ENCODE measurements around the gene USP2.
A peak's percentile ranks its signal among the peaks of the same experiment; 100 is the strongest.

USP2 gene

DNA sequence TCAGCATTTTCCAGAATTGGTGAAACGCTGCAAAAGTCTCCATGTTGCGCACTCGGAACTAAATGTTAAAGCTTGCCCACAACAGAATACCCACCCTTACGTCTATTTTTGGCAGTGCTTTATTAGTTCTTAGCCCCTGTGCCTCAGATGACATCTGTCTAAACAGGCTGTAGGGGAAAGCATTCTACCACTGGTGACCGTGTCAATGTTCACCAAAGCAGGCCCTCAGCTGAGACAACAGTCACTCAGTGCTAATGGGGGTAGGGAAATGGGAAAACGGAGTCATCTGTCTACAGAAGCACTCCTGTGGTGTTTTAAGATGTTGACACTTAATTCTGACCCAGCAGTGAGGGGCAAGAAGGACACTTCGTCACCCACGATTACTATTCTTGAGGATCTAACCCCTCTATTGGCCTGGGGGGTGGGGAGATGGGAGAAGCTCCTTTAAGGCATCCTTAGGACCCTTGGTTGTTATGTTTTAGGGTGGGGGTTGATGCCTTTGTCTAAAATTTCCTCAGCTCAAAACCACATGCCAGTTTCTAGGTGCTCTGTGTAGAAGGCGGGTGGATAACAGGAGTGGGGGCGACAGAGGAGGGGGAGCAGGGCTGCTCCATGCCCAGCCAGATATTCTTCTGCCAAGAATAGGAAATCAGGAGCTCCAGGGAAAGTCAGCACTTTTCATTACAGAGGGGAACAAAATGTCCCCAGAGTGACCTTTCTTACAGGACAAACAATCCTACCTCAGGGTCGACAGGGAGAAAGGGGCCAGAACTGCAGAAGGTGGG, 19.4 kb downstream of the USP2 start:
- DNase-seq, result no peak

DNA sequence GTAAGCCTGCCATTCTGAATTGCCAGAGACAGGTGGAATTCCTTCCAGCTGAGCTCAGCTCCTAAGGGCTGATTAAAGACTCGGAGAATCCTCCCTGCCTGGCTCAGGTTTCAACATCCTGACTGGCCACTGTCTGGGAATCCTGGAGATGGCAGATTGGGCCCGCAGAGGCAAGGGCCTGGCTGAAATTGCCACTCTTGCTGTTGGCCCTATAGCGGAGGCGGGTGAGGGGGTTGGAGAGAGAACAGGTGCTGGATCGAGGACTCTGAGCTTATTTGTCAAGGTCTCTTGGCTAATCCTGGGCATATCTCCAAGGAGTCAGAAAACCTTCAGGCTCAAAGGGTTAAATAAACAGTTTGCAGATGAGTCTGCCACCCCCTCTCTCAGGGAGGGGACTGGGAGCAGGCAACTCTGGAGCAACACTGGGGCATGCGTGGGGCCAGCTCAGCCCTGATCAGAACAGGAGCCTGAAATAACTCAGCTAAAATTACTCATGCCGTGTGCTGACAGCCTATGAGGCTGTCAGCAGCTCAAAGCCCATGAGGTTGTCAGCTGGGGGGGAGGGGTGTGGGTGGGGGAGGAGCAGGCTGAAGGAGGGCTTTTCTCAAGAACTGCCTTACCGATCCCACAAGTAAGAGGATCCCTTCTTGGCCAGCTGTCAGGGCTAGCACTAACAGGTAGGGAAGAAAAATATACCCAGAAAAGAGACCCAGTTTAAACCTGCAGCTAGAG, 20.3 kb downstream of the USP2 start:
- peak; percentile 89 for DNase-seq

DNA sequence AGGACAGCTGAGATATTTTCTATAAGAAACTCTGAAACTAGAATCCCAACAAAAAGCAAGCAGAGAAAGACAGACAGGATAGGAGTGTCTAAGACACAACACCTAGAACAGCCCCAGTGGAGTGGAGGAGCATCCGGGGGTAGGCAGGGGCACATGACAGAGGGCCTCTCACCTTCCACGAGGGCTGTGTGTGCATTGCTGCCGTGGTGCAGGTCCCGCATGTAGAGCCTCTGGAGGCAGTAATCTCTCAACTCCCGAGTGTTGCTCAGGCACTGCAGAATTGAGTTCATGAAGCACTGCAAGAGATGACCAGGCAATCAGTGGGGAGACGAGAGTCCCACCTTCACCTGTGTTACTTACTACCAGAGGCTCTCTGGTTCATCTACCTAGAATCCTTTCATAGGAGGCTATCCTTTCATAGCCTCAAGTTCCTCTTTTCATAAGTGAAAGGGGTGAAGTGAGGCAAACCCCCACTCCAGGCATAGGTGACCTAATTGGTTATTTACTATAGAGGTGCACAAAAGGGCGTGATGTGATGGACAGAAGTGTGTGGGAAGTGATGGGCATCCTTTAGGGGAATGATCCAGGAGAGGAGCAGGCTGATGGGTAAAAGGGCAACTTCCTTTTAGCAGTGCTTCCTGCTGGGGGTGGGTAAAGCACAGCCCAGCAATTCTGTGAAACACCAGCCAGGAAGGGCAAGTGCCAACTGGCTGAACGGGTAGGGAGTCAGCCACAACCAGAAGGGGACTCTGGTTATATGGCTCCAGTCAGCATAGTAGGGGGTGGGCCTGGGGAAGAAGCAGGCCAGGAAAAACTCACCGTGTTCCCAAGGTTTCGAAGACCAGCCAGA, 21.9 kb downstream of the USP2 start:
- no peak for DNase-seq

DNA sequence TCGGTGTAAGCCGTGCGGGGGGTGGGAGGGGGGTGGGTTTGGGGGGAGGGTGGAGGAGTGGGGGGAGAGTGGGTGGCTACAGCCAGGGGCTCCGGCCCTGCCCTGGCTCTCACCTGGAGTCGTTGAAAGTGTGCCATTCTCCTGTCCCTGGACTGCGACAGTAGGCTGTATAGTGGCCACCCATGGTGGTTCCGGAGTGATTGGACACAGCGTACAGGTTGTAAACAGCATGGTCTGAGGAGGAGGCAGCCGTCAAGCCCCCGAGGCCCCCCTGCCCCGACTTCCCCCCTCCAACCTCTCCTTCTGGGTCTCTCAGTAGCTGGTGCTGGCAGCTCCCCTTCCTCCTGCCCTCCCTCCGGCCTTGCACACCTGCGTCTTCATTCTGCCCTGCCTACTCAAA, 24.4 kb downstream of the USP2 start:
- DNase-seq, result no peak

DNA sequence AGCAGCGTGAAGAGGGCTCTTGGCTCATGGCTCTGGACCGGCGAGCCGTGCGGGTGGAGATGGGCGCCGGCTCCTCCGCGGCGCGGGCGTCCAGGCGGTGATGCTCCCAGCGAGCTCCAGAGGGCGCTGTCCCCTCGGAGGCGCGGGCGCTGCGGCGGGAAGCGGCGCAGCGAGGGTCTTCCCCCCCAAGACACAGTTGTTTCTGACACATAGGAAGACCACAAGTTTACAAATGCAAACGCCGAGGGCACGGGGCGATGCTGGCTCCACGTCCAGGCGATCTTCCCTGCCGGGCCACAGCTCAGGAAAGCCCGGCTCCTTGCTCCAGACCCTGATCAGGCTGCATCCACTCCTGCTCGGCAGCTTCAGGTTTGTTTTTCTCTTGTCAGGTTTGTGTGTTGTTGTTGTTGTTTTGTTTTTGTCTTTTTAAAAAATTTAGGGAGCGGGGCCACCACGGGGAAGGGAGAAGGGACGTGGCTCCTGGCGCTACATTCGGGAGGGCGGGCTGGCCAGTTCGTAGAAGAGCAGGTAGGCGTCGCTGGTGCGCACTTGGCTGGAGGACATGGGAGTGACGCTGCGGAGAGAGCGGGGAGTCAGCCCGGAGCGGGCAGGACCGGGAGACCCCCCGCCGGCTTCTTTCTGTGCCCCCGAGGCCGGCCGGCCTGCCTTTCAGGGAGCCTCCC, 25.0 kb downstream of the USP2 start:
- peak; percentile 66 for DNase-seq

DNA sequence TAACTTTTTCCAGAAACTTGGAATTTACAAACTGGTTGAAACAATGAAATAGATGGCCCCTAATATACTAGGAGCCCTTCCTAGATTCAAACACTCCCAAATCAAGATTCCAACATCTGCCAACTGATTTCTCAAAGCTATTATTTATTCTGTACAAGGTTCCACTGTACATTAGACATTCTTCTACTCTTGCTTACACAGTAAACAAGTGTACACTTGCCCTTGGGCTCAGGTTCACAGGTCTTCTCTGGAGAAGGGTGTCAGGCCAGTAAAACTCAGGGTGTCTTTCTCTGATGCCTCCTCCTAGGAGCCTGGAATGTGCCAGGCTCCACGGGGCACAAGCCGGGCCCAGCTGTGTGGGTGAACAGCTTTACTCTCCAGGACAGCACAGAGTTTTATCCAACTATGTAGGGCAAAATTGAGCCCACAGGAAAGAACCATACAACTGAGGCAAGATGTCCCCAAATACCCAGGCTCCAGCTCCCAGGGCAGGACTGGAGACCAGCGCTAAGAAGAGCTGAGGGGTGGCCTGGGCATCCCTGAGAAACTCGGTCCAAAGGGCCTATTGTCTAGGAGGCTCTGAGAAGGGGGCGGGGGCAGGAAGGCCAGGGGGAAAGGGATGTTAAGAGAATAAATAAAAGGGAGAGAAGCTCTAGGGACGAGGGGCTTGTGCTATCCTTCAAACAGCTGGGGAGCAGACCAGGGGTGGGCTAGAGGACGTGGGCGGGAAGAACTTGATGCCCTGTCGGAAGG, 26.2 kb downstream of the USP2 start:
- DNase-seq, result no peak

DNA sequence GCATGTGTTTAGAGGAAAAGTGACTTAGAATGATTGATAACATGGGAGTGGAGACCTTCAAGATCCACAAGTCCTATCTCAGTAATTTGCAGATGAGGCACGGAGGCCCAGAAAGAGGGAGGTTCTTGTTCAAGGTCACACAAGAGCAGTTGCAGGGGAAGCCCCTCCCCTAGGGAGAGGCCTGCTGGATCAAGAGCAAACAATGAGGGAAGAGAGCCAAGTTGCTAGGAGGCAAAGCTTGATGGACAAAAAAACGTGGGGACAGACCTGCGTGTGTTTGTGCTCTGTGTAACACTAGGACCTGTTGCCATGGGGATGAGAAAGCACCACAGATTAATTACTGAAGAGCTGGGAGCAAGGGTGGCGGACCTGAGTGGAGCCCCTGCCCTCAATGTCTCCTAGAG, 28.6 kb downstream of the USP2 start:
- peak; percentile 92 for DNase-seq

DNA sequence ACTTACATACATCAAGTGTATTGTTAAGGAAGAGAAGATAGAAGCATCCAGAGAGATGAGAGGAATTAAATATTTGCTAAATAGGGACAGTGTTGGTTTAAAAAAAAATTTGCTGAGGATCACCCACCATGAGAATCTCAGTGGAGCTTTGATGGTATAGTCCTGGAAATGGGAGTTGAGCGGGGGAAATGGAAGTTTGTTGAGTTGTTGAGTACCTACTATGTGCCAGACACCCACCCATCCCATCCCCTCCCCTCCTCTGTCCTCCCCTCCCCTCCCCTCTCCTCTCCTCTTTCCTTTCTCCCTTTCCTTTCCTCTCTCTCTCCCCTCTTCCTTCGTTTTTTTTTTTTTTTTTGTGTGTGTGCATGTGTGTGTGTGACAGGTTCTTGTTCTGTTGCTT, 30.3 kb downstream of the USP2 start:
- DNase-seq, result no peak

DNA sequence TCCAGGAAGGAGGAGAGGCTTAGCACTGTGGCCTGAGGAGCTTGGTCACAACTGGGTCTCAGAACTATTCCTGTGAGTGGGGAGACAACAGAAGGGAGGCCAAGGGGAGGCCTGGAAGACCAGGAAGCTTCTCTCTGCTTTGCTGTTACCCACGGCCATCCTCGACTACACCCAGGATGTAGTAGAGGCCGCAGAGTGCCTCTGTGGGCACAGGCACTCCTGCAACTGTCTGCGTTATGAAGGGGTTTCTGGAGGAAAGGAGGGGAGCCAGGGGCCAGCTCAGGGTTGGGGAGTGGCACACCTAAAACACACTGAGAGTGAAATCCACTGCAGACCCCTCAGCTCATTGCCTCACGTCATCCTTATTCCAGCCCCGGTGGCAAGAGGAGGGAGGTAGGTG, 31.2 kb downstream of the USP2 start:
- DNase-seq, result no peak

DNA sequence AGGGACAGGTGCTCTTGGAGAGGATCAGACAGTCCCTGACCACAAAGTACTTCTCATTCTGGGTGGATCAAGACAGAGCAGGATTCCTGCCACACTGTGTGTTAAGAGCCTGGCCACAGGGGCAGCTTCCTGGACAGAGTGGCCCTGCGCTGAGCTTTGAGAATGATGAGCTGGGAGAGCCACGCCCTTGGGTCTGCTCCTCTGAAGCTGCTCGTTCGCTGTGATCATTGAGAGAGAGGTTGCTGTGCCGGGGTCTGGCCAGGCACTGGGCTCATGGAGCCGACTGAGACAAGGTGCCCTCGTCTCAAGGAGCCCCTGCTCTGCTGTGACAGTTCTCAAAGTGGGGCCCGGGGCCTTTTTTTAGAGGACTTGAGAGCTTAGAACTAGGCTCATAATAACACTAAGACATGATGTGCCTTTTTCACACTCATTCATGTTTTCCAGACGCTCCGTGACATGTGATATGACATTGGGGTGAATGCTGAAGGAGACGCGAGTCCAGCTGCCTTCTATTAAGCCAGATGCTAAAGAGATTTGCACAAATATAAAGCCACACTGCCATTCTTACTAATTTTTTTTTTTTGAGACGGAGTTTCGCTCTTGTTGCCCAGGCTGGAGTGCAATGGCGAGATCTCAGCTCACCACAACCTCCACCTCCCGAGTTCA, 33.4 kb downstream of the USP2 start:
- DNase-seq, result peak; percentile 15

DNA sequence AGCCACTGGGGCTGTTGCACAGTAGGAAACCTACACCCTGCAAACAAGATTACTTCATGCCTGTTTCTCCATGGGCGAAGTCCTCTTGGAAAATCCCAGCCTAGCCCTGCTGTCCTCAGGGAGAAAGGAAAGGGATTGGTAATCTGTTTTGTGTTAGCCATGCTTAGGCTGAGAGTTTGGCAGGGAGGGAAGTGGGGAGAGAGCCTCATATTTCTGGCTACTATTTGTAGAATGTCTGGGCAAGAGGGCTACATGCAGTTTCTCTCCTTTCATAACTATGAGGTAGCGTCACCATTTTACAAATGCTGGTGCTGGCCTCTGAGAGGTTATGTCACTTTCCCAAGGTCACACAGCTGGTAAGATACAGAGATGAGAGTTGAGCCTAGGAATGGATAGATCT, 34.2 kb downstream of the USP2 start:
- no peak for DNase-seq

DNA sequence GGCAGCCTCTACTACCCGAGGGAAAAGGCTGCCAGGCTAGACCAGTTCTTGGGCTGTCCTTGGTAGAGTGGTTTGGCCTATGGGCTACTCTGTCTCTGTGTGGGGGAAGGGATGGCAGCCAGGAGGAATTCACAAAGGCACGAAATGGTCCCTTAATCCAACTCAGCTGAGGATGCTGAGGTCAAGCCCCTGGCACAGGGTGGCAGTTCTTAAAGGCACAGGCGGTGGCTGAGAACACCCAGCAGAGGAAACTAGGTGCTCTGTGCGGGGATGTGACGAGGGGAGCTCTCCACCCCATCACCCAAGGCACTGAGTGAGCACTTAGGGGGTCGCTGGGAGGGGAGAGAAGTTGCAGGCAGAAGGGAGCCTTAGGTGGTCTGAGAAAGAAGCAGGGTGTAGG, 34.9 kb downstream of the USP2 start, which contains the start of gene MFRP:
Gene MFRP, minus strand, starts transcription at position 101 of the 400 bp plus-strand sequence. CDS start 192 bp downstream, outside the sequence.
- DNase-seq, result no peak

DNA sequence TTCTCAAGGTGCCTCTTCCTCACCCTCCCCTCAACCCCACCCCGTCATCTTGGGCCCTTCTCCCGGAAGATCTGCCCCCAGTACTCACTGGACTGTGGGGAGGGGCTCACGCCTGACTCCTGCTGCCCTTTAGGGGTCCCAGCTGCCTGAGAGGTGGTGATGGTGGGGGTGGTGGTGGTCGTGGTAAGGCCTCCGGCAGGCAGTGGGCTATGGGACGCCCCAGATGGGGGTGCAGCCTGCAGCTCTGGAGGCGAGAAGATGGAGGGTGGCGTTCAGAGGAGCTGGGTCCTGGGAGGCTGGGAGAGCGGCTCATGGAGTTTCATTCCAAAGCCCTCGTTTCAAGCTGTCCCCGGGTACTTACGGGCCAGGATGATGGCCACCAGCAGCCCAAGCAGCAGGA, 35.8 kb downstream of the USP2 start:
- no peak for DNase-seq

DNA sequence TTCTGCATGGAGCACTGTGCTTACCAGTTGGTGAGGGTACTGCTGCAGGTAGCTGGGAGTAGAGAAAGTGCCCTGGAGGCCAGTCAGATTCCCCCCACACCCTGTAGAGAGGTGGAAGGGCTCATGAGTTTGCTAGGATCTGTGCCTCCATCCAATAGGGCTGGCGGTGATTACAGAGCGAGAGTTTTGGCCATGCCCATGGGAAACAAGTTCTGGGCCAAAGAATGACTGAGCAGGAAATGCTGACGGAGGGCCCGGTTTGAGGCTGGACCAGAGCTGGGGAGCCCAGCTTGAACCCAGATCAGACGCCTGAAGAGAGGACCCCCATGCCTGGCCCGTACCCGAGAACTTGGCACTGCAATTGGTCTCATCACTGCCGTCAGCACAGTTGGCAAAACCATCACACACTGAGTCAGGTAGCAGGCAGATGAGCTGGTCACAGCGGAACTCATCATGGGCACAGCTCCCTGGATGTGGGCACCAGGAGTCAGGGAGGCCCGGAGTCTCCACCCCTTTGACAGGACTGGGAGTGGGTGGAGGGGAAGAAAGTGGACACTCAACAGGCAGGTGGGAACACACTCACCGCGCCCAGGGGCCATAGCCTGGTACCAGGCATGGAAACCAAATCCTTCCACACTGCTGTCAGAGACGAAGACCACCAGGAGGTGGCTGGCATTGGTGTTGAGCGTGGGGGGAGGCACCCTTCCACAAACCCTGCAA, 37.0 kb downstream of the USP2 start:
- DNase-seq, result no peak

DNA sequence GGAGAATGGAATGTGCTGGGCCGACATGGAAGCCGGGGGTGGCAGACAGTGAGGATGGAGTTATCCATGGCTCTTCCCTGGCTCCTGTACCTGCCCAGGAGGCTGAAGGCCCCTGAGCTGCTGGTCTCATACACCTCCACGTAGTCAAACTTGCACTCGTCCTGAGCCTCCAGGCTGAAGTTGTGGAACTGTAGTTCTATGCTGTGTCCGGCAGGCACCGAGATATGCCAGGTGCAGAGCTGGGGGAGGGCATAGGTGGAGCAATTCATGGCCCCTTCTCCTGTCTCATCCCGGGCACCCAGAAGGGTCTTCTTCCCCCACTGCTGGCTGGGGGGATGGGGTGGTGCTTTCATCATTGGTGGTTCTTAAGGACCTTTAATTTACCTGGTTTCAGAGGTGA, 37.8 kb downstream of the USP2 start:
- no peak for DNase-seq

DNA sequence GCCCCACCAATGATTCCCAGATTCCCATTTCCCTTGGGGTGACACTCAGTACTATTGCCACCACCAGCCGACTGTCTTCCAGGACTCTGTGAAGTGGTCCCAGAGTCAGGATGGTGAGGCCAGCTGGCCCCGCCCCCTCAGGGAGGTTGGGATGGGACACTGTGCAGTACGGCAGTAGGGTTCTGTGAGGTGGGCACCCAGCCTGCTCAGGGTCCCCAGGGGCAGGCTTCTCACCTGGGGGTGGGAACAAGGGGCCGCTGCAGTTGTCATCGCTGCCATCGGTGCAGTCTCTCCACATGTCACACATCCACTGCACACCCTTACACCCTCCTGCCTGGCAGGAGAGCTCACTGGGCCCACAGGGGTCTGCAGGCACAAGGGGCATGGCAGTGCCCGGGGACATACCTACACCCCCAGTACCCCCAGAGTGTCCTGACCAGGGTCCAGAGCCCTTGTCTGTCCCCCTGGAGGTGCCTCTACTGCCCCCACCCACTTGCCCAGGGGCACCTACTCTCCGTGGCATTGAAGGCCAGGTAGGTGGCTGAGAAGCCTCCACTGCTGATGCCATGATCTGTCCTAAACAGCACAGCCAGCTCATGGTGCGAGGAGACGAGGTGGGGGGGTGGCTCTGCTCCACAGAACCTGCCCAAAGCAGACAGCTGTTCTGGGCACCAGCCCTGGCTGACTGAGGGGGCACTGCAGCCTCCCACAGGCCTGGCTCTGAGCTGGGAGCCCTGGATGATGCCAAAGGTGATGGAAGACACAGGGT, 38.9 kb downstream of the USP2 start:
- no peak for DNase-seq

DNA sequence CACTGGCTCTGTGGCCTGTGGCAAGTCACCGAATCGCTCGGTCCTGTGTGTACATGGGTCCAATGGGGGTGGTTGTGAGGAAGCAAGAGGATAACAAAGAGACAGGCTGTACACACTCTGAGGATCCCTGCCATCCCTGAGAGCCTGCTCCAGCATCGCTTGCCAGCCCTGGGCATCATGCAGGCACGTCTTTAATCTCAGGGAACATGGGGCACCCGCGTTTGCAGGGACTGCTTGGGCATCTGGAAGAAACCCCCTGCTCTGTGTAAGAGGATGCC, 39.5 kb downstream of the USP2 start:
- no peak for DNase-seq

DNA sequence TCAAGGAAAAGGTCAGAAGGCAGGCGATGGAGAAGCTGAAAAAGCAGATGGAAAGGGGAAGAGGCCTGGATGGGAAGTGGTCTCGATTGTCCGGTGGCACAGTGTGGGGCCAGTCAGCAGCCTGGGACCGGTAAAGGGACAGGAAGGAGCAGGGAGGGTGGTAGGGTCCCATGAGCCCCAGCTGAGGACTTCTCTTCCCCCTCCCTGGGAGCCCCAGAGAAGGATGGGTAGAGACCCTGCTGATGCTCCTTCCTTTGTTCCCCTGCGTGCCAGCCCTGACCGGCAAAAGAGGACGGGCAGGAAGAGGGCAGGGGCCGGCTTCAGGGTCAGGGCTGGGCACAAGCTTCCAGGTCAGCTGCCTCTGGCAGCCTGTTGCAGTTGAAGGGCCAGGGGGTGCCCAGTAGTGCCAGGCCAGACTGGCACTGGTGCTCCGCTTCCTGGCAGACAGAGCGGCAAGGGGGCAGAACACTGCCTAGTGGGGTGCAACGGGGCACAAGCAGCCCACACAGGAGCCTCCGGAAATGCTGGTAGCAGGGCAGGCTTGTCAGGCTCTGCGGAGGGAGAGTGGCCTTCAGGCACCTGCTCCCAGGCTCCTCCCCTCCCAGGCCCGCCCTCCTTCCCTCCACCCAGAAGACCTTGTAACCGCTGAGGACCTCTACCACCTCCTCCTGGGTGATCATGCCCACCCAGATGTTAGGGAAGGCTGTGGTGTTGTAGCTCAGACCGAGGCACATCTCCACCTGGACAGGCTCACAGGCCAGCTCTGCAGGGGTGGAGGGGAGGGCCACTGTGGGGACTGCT, 40.1 kb downstream of the USP2 start:
- no peak for DNase-seq

All from NCI-H2171 treated with DMSO at 0.1 percent for 48 hours (cell line).